Astrocyte of the cerebellum (primary cell): Measurements from ENCODE around the gene ABCA4.

ENCODE experiments used
- DNase-seq: peaks from one replicate; pipeline ENCODE4 v3.0.0-alpha.2; 2011; ENCODE audit warnings: low read depth
- H3K4me3 ChIP-seq: 2 replicates; pipeline ENCODE4 v1.5.1; 2011; ENCODE audit warnings: mild to moderate bottlenecking, low read depth, low read length, moderate library complexity
- CTCF ChIP-seq: IDR thresholded peaks from 2 replicates; pipeline ENCODE4 v1.5.1; 2012; ENCODE audit warnings: low read length, low read depth, moderate library complexity, mild to moderate bottlenecking; ENCODE audit errors: missing control alignments
- in situ Hi-C: cut with HindIII; loops from 2 replicates; pipeline ENCODE4 v1.10.0; 2017; ENCODE audit warnings: low sequenced_read_pairs

ABCA4 gene

DNA sequence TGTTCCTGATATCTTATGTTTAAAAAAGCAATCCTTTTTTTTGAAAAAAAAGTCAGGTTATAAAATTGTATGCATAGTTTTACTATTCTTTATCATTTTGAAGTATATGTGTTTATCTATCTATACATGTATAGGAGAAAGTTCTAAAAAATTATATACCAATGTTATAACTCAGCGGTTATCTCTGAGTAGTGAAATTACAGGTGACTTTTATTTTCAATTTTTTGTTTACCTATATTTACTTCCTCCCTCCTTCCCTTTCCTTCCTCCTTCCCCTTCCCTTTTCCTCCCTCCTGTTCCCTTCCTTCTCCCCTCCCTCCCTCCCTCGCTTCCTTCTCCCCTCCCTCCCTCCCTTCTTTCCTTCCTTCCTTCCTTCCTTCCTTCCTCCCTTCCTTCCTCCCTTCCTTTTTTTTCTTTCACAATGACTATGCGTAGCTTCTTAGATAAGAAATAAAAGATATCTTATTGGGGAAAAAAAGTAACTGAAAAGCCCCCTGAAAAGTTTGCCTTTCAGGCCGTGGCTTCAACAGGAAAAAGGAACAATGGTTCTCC is 77.1 kb downstream of the ABCA4 start:
- no peak for DNase-seq
- in situ Hi-C loops = no loop called here
- no peak for TF ChIP-seq CTCF
- H3K4me3 ChIP-seq = no peak overlapping the region

DNA sequence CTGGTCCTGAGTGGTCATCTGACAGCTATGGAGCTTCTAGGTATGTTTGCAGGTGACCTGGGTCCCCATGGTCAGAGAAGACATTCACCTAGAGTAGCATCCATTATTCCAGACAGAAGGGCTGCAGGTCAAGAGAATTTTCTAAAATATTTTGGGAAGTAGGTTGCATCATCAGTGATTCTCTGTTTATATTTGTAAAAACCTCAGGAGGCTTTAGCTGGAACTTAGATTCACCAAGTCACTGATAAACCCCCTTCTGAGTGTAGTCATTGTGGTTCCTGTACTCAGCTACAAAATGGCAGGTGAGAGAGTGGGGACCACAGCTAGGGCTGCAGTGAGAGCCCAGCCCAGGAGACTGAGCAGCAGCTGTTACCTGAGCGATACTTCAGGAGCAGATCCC is 78.6 kb downstream of the ABCA4 start:
- no peak overlapping the region for H3K4me3 ChIP-seq
- DNase-seq = no peak
- TF ChIP-seq CTCF = no peak
- in situ Hi-C loops = no loop called here

GRCh38 chr1:94039871-94040569 is 80.9 kb downstream of the ABCA4 start:
- in situ Hi-C loops = no loop called here
- no peak for TF ChIP-seq CTCF
- DNase-seq = no peak
- H3K4me3 ChIP-seq = no peak overlapping the region

DNA sequence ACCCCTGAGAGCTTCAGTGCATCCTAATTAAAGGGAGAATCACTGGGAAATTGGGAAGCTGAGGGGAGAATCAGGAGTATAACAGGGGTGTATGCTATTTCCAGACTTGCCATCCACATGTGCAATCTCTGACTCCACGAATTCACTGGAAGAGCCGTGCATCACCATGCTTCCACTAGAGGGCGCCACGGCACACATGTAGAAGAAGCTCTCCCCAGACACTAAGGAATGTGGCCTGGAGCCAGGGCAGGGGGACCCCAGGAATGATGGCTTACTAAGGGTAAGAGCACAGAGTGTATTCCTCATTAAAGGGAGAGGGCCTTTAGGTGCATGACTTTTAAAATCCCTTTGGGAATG is 81.5 kb downstream of the ABCA4 start:
- no peak overlapping the region for H3K4me3 ChIP-seq
- peak; percentile 95 for TF ChIP-seq CTCF
- in situ Hi-C loops = no loop called here
- DNase-seq = no peak

- no peak overlapping the region for H3K4me3 ChIP-seq
- no peak for TF ChIP-seq CTCF
- in situ Hi-C loops = no loop called here
- DNase-seq = no peak
These were observed 82.4 kb downstream of the ABCA4 start for GRCh38 chr1:94038511-94038910.

DNA sequence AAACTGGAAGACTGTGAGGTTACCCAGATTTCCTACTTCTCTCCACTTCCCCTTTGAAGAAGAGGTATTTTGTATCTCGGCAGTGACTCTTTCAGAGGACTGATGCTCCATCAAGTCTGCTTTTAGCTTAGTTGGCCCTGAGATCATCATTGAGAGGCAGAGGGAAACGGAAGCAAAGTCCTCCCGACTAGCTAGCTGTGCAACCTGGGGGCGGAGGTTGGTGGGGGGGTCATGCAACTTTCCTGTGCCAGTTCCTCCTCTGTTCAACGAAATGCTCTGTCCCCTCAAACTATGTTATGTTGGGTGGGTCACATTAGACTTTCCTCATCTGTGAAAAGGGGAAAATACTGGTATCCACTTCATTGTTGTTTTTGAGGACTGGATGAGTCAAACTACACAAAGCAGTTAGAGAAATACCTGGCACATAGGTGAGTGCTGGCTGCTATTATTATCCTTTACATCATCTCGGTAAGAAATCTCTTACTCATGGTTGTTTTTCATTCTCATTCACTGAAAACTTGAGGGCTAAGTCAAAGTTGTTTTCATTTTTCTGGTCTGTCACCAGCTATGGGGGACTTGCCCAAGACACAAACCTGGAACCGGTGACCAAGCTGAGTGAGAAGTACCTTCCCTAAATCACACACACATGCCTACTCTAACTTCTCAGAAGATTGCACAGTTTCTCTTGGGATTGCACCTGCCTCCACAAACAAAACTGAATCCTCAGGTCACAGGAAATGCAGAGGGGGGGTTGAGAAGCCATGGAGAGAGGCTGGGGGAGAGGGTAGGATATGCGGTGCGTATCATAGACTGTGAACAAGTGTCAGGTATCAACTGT is 83.3 kb downstream of the ABCA4 start:
- no peak for TF ChIP-seq CTCF
- H3K4me3 ChIP-seq = no peak overlapping the region
- no peak for DNase-seq
- in situ Hi-C loops = no loop called here
